Right lobe of liver (tissue), 4 donors: ENCODE measurements around the gene AGAP3.

Experiments
- POLR2A ChIP-seq: fragments of 450-650 bp; IDR thresholded peaks from one replicate; pipeline ENCODE4 v1.6.1; 2017; ENCODE audit warnings: antibody characterized with exemption, mild to moderate bottlenecking
- TF ChIP-seq, protein P1 (sequence below), 4 donors: fragments of 200-600 bp in 3 of 4; fragments of 450-650 bp in 1 of 4; IDR thresholded peaks; one replicate each; pipeline versions ENCODE4 v1.5.1 to v1.8.0; 2016 to 2022; ENCODE audit warnings: antibody characterized with exemption in 4 of 4, mild to moderate bottlenecking in 2 of 4
- donor health status: DM: no; HTN: no; CAD: no.
- donor health status: DM: no; HTN: no; CAD: no.
- donor health status: DM: no; HTN: yes; CAD: no.

DNA sequence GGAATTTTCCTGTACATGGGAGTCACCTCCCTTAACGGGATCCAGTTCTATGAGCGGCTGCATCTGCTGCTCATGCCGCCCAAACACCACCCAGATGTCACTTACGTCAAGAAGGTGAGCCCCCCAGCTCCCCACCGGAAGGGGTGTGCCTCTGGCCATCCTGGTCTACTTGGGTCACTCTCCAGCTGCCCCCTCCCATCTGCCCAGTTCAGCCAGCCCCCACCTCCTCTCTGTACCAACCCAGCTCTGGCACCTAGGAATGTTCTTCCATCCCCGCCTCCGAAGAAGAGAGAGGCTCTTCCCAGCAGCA is 10.7 kb upstream of the AGAP3 start:
- no peak for TF ChIP-seq POLR2A
- TF ChIP-seq, protein P1, sequence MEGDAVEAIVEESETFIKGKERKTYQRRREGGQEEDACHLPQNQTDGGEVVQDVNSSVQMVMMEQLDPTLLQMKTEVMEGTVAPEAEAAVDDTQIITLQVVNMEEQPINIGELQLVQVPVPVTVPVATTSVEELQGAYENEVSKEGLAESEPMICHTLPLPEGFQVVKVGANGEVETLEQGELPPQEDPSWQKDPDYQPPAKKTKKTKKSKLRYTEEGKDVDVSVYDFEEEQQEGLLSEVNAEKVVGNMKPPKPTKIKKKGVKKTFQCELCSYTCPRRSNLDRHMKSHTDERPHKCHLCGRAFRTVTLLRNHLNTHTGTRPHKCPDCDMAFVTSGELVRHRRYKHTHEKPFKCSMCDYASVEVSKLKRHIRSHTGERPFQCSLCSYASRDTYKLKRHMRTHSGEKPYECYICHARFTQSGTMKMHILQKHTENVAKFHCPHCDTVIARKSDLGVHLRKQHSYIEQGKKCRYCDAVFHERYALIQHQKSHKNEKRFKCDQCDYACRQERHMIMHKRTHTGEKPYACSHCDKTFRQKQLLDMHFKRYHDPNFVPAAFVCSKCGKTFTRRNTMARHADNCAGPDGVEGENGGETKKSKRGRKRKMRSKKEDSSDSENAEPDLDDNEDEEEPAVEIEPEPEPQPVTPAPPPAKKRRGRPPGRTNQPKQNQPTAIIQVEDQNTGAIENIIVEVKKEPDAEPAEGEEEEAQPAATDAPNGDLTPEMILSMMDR (IDR thresholded peaks at IDR 0.05): no peak
